Measurements from ENCODE around the gene HBA1. TPM values are rescaled to one million over a fixed set of nuclear protein-coding genes. Genes with fewer than 3 reads are reported as not detected.
"Not testable (repeated sequence)": the region's sequence is repeated elsewhere in the genome, so short reads cannot be mapped to it uniquely, and the experiment has no call there.

Gene HBA1
- polyA plus RNA-seq, 1 donor from 2014 or later = not detected

DNA sequence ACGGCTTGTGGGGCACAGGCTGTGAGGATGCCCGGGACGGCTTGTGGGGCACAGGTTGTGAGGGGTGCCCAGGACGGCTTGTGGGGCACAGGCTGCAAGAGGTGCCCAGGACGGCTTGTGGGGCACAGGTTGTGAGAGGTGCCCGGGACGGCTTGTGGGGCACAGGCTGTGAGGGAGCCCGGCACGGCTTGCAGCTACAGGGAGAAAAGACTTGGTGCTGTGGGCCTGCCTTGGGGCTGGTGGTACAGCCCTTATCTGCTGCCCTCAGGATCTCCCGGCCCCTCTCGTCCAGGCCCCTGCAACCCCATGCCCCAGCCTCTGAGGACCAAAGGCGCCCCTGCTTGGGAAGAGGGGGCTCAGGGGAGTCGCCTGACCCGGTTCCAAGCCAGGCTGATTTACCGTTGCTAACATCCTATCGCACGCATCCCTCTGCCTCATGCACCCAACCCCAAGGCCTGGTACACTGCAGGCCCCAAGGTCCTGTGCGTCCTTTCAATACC, 15.7 kb upstream of the HBA1 start:
- H4K20me1 ChIP-seq (ENCODE audit: insufficient read depth) = no peaks in the 10 kb centered on the region
- H3K79me2 ChIP-seq (replicated peaks; ENCODE audit: insufficient read depth, low read length) = no peaks in the 10 kb centered on the region
- H3K9me2 ChIP-seq (ENCODE audit: insufficient read depth, low read length) = no peaks in the 10 kb centered on the region
- H3K9ac ChIP-seq (ENCODE audit: low read length) = no peak overlapping the region
- H3K9me3 ChIP-seq (ENCODE audit: low read length) = no peaks in the 10 kb centered on the region
- TF ChIP-seq, protein P1, sequence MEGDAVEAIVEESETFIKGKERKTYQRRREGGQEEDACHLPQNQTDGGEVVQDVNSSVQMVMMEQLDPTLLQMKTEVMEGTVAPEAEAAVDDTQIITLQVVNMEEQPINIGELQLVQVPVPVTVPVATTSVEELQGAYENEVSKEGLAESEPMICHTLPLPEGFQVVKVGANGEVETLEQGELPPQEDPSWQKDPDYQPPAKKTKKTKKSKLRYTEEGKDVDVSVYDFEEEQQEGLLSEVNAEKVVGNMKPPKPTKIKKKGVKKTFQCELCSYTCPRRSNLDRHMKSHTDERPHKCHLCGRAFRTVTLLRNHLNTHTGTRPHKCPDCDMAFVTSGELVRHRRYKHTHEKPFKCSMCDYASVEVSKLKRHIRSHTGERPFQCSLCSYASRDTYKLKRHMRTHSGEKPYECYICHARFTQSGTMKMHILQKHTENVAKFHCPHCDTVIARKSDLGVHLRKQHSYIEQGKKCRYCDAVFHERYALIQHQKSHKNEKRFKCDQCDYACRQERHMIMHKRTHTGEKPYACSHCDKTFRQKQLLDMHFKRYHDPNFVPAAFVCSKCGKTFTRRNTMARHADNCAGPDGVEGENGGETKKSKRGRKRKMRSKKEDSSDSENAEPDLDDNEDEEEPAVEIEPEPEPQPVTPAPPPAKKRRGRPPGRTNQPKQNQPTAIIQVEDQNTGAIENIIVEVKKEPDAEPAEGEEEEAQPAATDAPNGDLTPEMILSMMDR (IDR thresholded peaks at IDR 0.05; ENCODE audit: poor library complexity, severe bottlenecking) = no peak
- TF ChIP-seq, protein P2, sequence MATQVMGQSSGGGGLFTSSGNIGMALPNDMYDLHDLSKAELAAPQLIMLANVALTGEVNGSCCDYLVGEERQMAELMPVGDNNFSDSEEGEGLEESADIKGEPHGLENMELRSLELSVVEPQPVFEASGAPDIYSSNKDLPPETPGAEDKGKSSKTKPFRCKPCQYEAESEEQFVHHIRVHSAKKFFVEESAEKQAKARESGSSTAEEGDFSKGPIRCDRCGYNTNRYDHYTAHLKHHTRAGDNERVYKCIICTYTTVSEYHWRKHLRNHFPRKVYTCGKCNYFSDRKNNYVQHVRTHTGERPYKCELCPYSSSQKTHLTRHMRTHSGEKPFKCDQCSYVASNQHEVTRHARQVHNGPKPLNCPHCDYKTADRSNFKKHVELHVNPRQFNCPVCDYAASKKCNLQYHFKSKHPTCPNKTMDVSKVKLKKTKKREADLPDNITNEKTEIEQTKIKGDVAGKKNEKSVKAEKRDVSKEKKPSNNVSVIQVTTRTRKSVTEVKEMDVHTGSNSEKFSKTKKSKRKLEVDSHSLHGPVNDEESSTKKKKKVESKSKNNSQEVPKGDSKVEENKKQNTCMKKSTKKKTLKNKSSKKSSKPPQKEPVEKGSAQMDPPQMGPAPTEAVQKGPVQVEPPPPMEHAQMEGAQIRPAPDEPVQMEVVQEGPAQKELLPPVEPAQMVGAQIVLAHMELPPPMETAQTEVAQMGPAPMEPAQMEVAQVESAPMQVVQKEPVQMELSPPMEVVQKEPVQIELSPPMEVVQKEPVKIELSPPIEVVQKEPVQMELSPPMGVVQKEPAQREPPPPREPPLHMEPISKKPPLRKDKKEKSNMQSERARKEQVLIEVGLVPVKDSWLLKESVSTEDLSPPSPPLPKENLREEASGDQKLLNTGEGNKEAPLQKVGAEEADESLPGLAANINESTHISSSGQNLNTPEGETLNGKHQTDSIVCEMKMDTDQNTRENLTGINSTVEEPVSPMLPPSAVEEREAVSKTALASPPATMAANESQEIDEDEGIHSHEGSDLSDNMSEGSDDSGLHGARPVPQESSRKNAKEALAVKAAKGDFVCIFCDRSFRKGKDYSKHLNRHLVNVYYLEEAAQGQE (IDR thresholded peaks at IDR 0.05; ENCODE audit: borderline replicate concordance) = no peak
- TF ChIP-seq MXI1 (conservative IDR thresholded peaks at IDR 0.05; ENCODE audit: poor library complexity, severe bottlenecking) (no peak), EP300 (conservative IDR thresholded peaks at IDR 0.05; ENCODE audit: poor library complexity, severe bottlenecking) (no peak), TAF1 (IDR thresholded peaks at IDR 0.05; ENCODE audit: low read depth) (no peak), RAD21 (conservative IDR thresholded peaks at IDR 0.05) (no peak), POLR2AphosphoS5 (IDR thresholded peaks at IDR 0.05) (no peak), EZH2 (IDR thresholded peaks at IDR 0.05; ENCODE audit: borderline replicate concordance, insufficient read depth, low read length, poor library complexity, severe bottlenecking) (no peak)
- H3K4me3 ChIP-seq (ENCODE audit: low read length) = no peak overlapping the region
- H3K4me2 ChIP-seq (ENCODE audit: low read length) = no peak overlapping the region
- no peak overlapping the region for H2AFZ ChIP-seq (ENCODE audit: low read depth, low read length)
- no peaks in the 10 kb centered on the region for H3K36me3 ChIP-seq (ENCODE audit: insufficient read depth, low read length)
- no peak overlapping the region for H3K27ac ChIP-seq (ENCODE audit: low read length)
- no peaks in the 10 kb centered on the region for H3F3A ChIP-seq (ENCODE audit: insufficient read depth, low read length, poor library complexity, severe bottlenecking)
- peaks cover 57% of the 10 kb centered on the region for H3K27me3 ChIP-seq (ENCODE audit: insufficient read depth, low read depth, low read length)

DNA sequence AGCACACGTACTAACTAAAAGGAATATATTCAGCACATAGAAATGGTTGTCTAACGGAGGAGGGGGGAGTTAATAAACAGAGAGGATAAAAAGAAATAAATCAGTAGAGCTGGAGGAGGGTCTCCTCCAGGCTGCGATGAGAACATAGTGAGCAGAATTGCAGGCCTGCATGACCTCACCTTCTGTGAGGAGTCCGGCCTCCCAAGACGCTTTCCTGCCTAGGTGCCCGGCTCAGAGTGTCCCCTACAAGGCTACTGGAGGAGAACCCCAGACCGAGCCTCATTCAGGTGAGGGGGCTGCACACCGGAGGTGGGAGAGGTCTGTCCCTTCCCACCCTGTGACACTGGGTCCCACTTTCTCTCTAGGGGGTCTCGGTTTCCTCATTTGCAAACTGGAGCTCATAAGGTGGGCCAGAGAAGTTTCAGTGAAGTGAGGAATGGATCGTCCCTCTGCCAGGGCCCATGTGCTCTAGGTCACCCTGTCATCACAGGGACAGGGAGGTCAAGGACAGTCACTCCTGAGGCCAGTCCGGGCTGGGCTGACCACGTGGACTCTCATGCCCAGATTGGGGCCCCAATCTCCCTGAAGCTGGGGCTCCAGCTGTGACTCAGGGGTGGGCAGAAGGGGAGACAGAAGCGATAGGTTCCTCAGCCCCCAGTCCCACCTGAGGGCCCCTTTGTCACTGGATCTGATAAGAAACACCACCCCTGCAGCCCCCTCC, 14.0 kb upstream of the HBA1 start:
- Histone ChIP-seq H3K27ac (ENCODE audit: low read length) (no peak overlapping the region), H3F3A (ENCODE audit: insufficient read depth, low read length, poor library complexity, severe bottlenecking) (no peaks in the 10 kb centered on the region), H3K9me2 (ENCODE audit: insufficient read depth, low read length) (no peaks in the 10 kb centered on the region), H3K4me2 (ENCODE audit: low read length) (no peak overlapping the region), H3K4me3 (ENCODE audit: low read length) (no peak overlapping the region), H2AFZ (ENCODE audit: low read depth, low read length) (no peak overlapping the region), H4K20me1 (ENCODE audit: insufficient read depth) (no peaks in the 10 kb centered on the region), H3K9ac (ENCODE audit: low read length) (no peak overlapping the region), H3K27me3 (ENCODE audit: insufficient read depth, low read depth, low read length) (peaks cover 62% of the 10 kb centered on the region), H3K9me3 (ENCODE audit: low read length) (no peaks in the 10 kb centered on the region), H3K36me3 (ENCODE audit: insufficient read depth, low read length) (no peaks in the 10 kb centered on the region), H3K79me2 (replicated peaks; ENCODE audit: insufficient read depth, low read length) (no peaks in the 10 kb centered on the region)
- TF ChIP-seq, protein P1 (IDR thresholded peaks at IDR 0.05; ENCODE audit: poor library complexity, severe bottlenecking) = no peak
- no peak for TF ChIP-seq EZH2 (IDR thresholded peaks at IDR 0.05; ENCODE audit: borderline replicate concordance, insufficient read depth, low read length, poor library complexity, severe bottlenecking)
- TF ChIP-seq, protein P2 (IDR thresholded peaks at IDR 0.05; ENCODE audit: borderline replicate concordance) = no peak
- no peak for TF ChIP-seq RAD21 (conservative IDR thresholded peaks at IDR 0.05)
- TF ChIP-seq POLR2AphosphoS5 (IDR thresholded peaks at IDR 0.05) = no peak

DNA sequence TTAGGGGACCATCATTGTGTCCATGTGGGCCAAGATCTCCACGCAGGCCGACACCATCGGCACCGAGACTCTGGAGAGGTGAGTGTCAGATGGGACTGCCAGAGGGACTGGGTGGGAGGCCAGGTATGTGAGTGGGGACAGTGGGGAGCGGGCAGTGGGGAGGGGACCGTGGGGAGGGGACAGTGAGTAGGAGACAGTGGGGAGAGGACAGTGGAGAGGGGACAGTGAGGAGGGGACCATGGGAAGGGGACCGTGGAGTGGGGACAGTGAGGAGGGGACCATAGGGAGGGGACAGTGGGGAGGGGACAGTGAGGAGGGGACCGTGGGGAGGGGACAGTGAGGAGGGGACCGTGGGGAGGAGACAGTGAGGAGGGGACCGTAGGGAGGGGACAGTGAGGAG, 13.3 kb upstream of the HBA1 start:
- H4K20me1 ChIP-seq (ENCODE audit: insufficient read depth); H2AFZ ChIP-seq (ENCODE audit: low read depth, low read length); H3K9me3 ChIP-seq (ENCODE audit: low read length); H3K4me3 ChIP-seq (ENCODE audit: low read length); H3K79me2 ChIP-seq (replicated peaks; ENCODE audit: insufficient read depth, low read length); H3K9me2 ChIP-seq (ENCODE audit: insufficient read depth, low read length); H3K27ac ChIP-seq (ENCODE audit: low read length); H3K36me3 ChIP-seq (ENCODE audit: insufficient read depth, low read length); H3K9ac ChIP-seq (ENCODE audit: low read length); H3K4me2 ChIP-seq (ENCODE audit: low read length); H3F3A ChIP-seq (ENCODE audit: insufficient read depth, low read length, poor library complexity, severe bottlenecking): not testable (repeated sequence)
- H3K27me3 ChIP-seq (ENCODE audit: insufficient read depth, low read depth, low read length) = peaks cover 64% of the 10 kb centered on the region

Data from neural cell (in vitro differentiated cells).